ENCODE results near the gene CEP290. TPM values are rescaled to one million over a fixed set of nuclear protein-coding genes. Genes with fewer than 3 reads are reported as not detected.

CEP290 gene
- total and polyA plus RNA-seq, 12 donors: 5.1 to 32.0 (median 11.2) TPM

DNA sequence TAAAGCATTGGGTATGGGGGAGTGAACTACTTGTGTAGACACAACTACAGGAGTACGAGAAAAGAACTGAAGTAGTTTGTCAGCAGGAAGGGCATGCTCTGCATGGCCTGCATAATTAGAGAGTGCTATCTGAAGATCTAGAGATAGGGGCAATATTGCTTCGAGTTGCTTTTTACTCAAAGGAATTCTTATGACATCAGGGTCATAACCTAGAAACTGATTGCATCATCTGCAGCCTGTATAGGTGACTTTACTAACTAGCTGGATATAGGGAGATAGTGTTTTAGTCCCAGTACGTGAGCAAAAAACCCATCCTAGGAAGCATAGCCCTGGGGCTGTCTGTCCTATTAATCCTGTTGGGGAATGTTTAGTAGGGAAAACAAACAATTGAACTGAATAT lies 40.0 kb upstream of the CEP290 start:
- no peak for TF ChIP-seq POLR2A (IDR thresholded peaks at IDR 0.05)
- TF ChIP-seq, protein P1, sequence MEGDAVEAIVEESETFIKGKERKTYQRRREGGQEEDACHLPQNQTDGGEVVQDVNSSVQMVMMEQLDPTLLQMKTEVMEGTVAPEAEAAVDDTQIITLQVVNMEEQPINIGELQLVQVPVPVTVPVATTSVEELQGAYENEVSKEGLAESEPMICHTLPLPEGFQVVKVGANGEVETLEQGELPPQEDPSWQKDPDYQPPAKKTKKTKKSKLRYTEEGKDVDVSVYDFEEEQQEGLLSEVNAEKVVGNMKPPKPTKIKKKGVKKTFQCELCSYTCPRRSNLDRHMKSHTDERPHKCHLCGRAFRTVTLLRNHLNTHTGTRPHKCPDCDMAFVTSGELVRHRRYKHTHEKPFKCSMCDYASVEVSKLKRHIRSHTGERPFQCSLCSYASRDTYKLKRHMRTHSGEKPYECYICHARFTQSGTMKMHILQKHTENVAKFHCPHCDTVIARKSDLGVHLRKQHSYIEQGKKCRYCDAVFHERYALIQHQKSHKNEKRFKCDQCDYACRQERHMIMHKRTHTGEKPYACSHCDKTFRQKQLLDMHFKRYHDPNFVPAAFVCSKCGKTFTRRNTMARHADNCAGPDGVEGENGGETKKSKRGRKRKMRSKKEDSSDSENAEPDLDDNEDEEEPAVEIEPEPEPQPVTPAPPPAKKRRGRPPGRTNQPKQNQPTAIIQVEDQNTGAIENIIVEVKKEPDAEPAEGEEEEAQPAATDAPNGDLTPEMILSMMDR (IDR thresholded peaks at IDR 0.05): no peak
- intact Hi-C loops (cut with DNase I): no loop called here
- no peak for DNase-seq
- Histone ChIP-seq H3K4me3 (no peak overlapping the region), H3K36me3 (replicated peaks in 1 of 2) (no peaks in the 10 kb centered on the region), H3K4me1 (replicated peaks in 1 of 2) (no peaks in the 10 kb centered on the region), H3K9me3 (replicated peaks in 1 of 3) (no peaks in the 10 kb centered on the region), H3K27ac (no peak overlapping the region), H3K27me3 (no peaks in the 10 kb centered on the region)
- WGBS, 4 donors: 85 to 92% (median 88%) methylated on average over 3 of the region's 3 CpGs

DNA sequence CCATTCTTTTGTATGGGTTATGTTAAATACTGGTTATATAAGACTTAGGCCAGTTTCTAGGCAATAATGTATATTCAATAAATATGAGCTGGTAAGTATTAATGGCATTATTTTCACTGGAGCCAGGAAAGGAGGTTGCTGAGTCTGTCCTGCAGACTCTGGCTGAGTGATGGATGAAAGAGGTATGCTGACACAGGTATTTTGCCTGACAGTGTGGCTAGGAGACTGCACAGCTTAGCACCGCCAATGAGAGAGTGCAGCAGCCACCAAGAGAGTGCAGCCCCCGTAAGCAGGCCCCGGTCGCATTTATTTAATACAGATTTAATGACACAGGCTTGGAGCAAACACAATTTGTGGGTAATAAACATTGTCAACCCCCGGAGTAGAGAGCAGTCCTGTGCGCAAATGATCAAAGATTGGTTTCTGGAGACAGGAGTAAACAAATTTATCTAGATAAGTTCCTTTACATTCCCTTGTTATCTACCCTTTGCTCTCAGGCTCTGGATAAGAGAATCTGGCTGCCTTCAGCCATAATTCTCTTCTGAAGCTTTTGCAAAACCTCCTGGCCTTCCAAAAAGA lies 37.6 kb upstream of the CEP290 start:
- intact Hi-C loops (cut with DNase I): no loop called here
- Histone ChIP-seq H3K4me1 (replicated peaks in 1 of 2) (no peaks in the 10 kb centered on the region), H3K36me3 (replicated peaks in 1 of 2) (no peaks in the 10 kb centered on the region), H3K27ac (no peak overlapping the region), H3K4me3 (no peak overlapping the region), H3K27me3 (no peaks in the 10 kb centered on the region), H3K9me3 (replicated peaks in 1 of 3) (no peaks in the 10 kb centered on the region)
- DNase-seq: no peak
- WGBS, 4 donors: 94 to 97% (median 94%) methylated on average over 6 of the region's 6 CpGs
- no peak for TF ChIP-seq POLR2A (IDR thresholded peaks at IDR 0.05)
- TF ChIP-seq, protein P1 (IDR thresholded peaks at IDR 0.05): no peak

DNA sequence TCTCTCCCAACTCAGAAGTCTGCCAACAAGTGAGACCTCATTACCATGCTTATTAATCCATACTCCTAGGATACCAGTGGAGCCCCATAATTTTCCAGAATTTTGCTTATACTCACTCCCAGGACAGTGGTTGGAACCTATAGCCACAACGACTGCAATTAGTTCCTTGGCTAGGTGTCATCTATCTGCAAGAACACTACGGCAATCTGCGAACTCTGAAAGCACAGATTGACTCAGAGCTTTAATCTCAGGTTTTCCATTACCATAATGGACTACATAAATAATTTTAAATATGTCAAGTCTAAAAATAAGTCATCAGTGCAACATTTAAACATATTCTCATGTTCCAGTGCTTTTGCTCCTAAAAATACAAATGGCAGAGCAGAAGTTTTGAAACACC lies 33.7 kb upstream of the CEP290 start:
- TF ChIP-seq POLR2A (IDR thresholded peaks at IDR 0.05): no peak
- TF ChIP-seq, protein P1 (IDR thresholded peaks at IDR 0.05): no peak
- Histone ChIP-seq H3K36me3 (replicated peaks in 1 of 2) (no peaks in the 10 kb centered on the region), H3K27ac (no peak overlapping the region), H3K9me3 (replicated peaks in 1 of 3) (no peaks in the 10 kb centered on the region), H3K27me3 (no peaks in the 10 kb centered on the region), H3K4me3 (no peak overlapping the region), H3K4me1 (replicated peaks in 1 of 2) (no peaks in the 10 kb centered on the region)
- no peak for DNase-seq
- intact Hi-C loops (cut with DNase I): no loop called here
- 93 to 98% (median 96%) methylated on average over 3 of the region's 3 CpGs for WGBS, 4 donors

DNA sequence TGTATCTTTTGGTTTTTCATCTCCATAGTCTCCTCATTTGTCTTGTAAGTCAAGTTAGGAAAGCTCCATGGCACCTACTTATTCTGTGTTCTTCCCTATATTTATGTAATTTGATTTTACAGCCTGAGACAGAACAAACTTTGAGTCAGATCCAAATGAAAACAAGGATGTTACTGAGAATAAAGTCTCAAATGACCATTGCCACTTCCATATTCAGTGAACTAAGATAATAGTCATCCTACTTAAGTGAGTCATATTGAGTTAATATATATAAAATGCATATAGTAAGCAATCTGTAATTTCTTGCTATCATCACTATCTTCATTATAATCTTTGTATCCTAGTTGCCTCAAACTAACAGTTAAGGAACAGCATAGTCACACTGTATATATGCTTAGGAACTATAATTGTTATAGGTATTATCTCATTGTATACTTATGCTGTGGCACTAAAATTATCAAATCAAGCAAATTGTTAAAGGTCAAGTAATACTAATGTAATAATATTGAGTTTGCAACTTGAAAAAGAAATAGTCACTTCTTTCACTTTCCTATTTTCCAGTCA lies 31.0 kb upstream of the CEP290 start:
- no peaks in the 10 kb centered on the region for H3K9me3 ChIP-seq (replicated peaks in 1 of 3)
- no peak overlapping the region for H3K27ac ChIP-seq
- H3K36me3 ChIP-seq (replicated peaks in 1 of 2): no peaks in the 10 kb centered on the region
- DNase-seq: no peak
- TF ChIP-seq, protein P1 (IDR thresholded peaks at IDR 0.05): no peak
- TF ChIP-seq POLR2A (IDR thresholded peaks at IDR 0.05): no peak
- no peak overlapping the region for H3K4me3 ChIP-seq
- intact Hi-C loops (cut with DNase I): no loop called here
- no peaks in the 10 kb centered on the region for H3K4me1 ChIP-seq (replicated peaks in 1 of 2)
- H3K27me3 ChIP-seq: no peaks in the 10 kb centered on the region
